ENCODE measurements around the gene MYO3B.

GRCh38 chr2:170310876-170311502, 133.0 kb downstream of the MYO3B start:
- TF ChIP-seq, protein P1, sequence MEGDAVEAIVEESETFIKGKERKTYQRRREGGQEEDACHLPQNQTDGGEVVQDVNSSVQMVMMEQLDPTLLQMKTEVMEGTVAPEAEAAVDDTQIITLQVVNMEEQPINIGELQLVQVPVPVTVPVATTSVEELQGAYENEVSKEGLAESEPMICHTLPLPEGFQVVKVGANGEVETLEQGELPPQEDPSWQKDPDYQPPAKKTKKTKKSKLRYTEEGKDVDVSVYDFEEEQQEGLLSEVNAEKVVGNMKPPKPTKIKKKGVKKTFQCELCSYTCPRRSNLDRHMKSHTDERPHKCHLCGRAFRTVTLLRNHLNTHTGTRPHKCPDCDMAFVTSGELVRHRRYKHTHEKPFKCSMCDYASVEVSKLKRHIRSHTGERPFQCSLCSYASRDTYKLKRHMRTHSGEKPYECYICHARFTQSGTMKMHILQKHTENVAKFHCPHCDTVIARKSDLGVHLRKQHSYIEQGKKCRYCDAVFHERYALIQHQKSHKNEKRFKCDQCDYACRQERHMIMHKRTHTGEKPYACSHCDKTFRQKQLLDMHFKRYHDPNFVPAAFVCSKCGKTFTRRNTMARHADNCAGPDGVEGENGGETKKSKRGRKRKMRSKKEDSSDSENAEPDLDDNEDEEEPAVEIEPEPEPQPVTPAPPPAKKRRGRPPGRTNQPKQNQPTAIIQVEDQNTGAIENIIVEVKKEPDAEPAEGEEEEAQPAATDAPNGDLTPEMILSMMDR (IDR thresholded peaks at IDR 0.05; ENCODE audit: insufficient read depth, low read length, poor library complexity, severe bottlenecking) = no peak
- no peak for TF ChIP-seq EZH2phosphoT487 (conservative IDR thresholded peaks at IDR 0.05; ENCODE audit: low read length)

Data from SU-DHL-6 (cell line).